Spleen (tissue), 7 donors: ENCODE results near the gene MBD1.

Experiments
- POLR2AphosphoS5 ChIP-seq, 3 donors: sonication (generic); formaldehyde crosslinking; IDR thresholded peaks; one replicate each; pipeline ENCODE4 v1.5.1; 2017; ENCODE audit warnings: antibody characterized with exemption in 3 of 3
- TF ChIP-seq, protein P1 (sequence below), 11 experiments: fragments of 200-600 bp in 7 of 11; fragments of 450-650 bp in 4 of 11; sonication (generic) in 4 of 11; IDR thresholded peaks in 8 of 11; conservative IDR thresholded peaks in 3 of 11; 1 replicate in 7 of 11; 2 replicates in 4 of 11; pipeline versions ENCODE4 v1.4.0 to v1.8.0; 2016 to 2021; ENCODE audit warnings: antibody characterized with exemption in 11 of 11, inconsistent platforms in 4 of 11, mild to moderate bottlenecking in 1 of 11
- donor health status: DM: no; HTN: no; CAD: no; lungs with moderate emphysema.
- donor health status: DM: no; HTN: no; CAD: no.
- donor health status: DM: no; HTN: no; CAD: no.

GRCh38 chr18:50273203-50274043 is 7.9 kb downstream of the MBD1 start:
- TF ChIP-seq, protein P1, sequence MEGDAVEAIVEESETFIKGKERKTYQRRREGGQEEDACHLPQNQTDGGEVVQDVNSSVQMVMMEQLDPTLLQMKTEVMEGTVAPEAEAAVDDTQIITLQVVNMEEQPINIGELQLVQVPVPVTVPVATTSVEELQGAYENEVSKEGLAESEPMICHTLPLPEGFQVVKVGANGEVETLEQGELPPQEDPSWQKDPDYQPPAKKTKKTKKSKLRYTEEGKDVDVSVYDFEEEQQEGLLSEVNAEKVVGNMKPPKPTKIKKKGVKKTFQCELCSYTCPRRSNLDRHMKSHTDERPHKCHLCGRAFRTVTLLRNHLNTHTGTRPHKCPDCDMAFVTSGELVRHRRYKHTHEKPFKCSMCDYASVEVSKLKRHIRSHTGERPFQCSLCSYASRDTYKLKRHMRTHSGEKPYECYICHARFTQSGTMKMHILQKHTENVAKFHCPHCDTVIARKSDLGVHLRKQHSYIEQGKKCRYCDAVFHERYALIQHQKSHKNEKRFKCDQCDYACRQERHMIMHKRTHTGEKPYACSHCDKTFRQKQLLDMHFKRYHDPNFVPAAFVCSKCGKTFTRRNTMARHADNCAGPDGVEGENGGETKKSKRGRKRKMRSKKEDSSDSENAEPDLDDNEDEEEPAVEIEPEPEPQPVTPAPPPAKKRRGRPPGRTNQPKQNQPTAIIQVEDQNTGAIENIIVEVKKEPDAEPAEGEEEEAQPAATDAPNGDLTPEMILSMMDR (IDR thresholded peaks at IDR 0.05 in 8 of 11, conservative IDR thresholded peaks at IDR 0.05 in 3 of 11): no peak
- TF ChIP-seq POLR2AphosphoS5 (IDR thresholded peaks at IDR 0.05): peak in 2 of 3 donors; percentile 18 to 47
